CD14-positive monocyte (primary cell): ENCODE data around the gene CHADL. TPM values are rescaled to one million over a fixed set of nuclear protein-coding genes. Genes with fewer than 3 reads are reported as not detected.

Experiments used
- DNase-seq, 3 donors: peaks; one replicate each; pipeline ENCODE4 v3.0.0-alpha.2; 2011 to 2022
- H2AFZ ChIP-seq: 2 replicates; pipeline ENCODE4 v1.6.0; 2012; ENCODE audit warnings: mild to moderate bottlenecking, low read depth, low read length, inconsistent platforms; ENCODE audit not compliant: insufficient read depth, poor library complexity, severe bottlenecking
- H3K27ac ChIP-seq, 2 donors: 1 replicate in 1 of 2; 2 replicates in 1 of 2; pipeline ENCODE4 v1.5.1; 2012 to 2013; ENCODE audit warnings: low read length in 2 of 2, control low read depth in 1 of 2, inconsistent platforms in 1 of 2, low read depth in 1 of 2, mild to moderate bottlenecking in 1 of 2
- H3K27me3 ChIP-seq, 2 donors: one replicate each; pipeline versions ENCODE4 v1.6.0 to v1.6.1; 2011 to 2013; ENCODE audit warnings: low read length in 2 of 2; ENCODE audit not compliant: control insufficient read depth in 2 of 2, insufficient read depth in 2 of 2
- H3K36me3 ChIP-seq, 2 donors: replicated peaks in 1 of 2; 1 replicate in 1 of 2; 2 replicates in 1 of 2; pipeline versions ENCODE4 v1.5.1 to v1.6.1; 2012 to 2013; ENCODE audit warnings: low read length in 2 of 2, control low read depth in 1 of 2, inconsistent platforms in 1 of 2, mild to moderate bottlenecking in 1 of 2; ENCODE audit not compliant: insufficient read depth in 2 of 2, control insufficient read depth in 1 of 2
- H3K4me1 ChIP-seq, 2 donors: 1 replicate in 1 of 2; 2 replicates in 1 of 2; pipeline versions ENCODE4 v1.5.1 to v1.6.1; 2012 to 2013; ENCODE audit warnings: low read length in 2 of 2, control low read depth in 1 of 2, inconsistent platforms in 1 of 2, mild to moderate bottlenecking in 1 of 2, moderate library complexity in 1 of 2; ENCODE audit not compliant: insufficient read depth in 2 of 2, control insufficient read depth in 1 of 2
- H3K4me2 ChIP-seq: replicated peaks from 2 replicates; pipeline ENCODE3; 2012; ENCODE audit warnings: low read length, moderate library complexity, mild to moderate bottlenecking; ENCODE audit not compliant: poor library complexity, severe bottlenecking; ENCODE audit errors: extremely low read depth
- H3K4me3 ChIP-seq, 3 experiments: fragments of 200-600 bp in 1 of 3; sonication (generic) in 1 of 3; replicated peaks in 1 of 3; 1 replicate in 2 of 3; 2 replicates in 1 of 3; pipeline ENCODE4 v1.5.1; 2011 to 2013; ENCODE audit warnings: low read length in 3 of 3, mild to moderate bottlenecking in 3 of 3, control low read depth in 2 of 3, low read depth in 2 of 3, inconsistent platforms in 1 of 3, moderate library complexity in 1 of 3
- H3K79me2 ChIP-seq: 2 replicates; pipeline ENCODE4 v1.6.0; 2012; ENCODE audit warnings: mild to moderate bottlenecking, control low read depth, inconsistent platforms, low read length, moderate library complexity; ENCODE audit not compliant: insufficient read depth
- H3K9ac ChIP-seq: 2 replicates; pipeline ENCODE4 v1.6.0; 2017; ENCODE audit warnings: low read length, mild to moderate bottlenecking; ENCODE audit not compliant: insufficient read depth, poor library complexity, severe bottlenecking
- H3K9me3 ChIP-seq, 2 donors: replicated peaks in 1 of 2; 1 replicate in 1 of 2; 2 replicates in 1 of 2; pipeline versions ENCODE4 v1.5.1 to v1.6.1; 2012 to 2013; ENCODE audit warnings: low read length in 2 of 2, control low read depth in 1 of 2; ENCODE audit not compliant: control insufficient read depth in 1 of 2, insufficient read depth in 1 of 2
- H4K20me1 ChIP-seq: 2 replicates; pipeline ENCODE4 v1.6.0; 2012; ENCODE audit warnings: mild to moderate bottlenecking, low read length, control low read depth, moderate library complexity; ENCODE audit not compliant: insufficient read depth
- H3K27ac Mint-ChIP-seq, 7 donors: one replicate each; pipeline ENCODE4 v1.8.0; 2020; ENCODE audit warnings: mild to moderate bottlenecking in 7 of 7, mixed read lengths in 7 of 7, moderate library complexity in 6 of 7, inconsistent platforms in 2 of 7
- H3K27me3 Mint-ChIP-seq, 3 donors: one replicate each; pipeline ENCODE4 v1.8.0; 2021 to 2022; ENCODE audit warnings: low read depth in 3 of 3, mild to moderate bottlenecking in 3 of 3, mixed read lengths in 3 of 3, moderate library complexity in 3 of 3, inconsistent platforms in 1 of 3
- H3K36me3 Mint-ChIP-seq, 2 donors: one replicate each; pipeline ENCODE4 v1.8.0; 2020; ENCODE audit warnings: mixed read lengths in 2 of 2, inconsistent platforms in 1 of 2, mild to moderate bottlenecking in 1 of 2
- H3K4me1 Mint-ChIP-seq: one replicate; pipeline ENCODE4 v1.8.0; 2020; ENCODE audit warnings: mild to moderate bottlenecking, mixed read lengths
- H3K4me3 Mint-ChIP-seq, 2 donors: one replicate each; pipeline ENCODE4 v1.8.0; 2020; ENCODE audit warnings: mild to moderate bottlenecking in 2 of 2, mixed read lengths in 2 of 2, moderate library complexity in 1 of 2
- H3K9me3 Mint-ChIP-seq, 7 donors: one replicate each; pipeline ENCODE4 v1.8.0; 2020 to 2022; ENCODE audit warnings: mixed read lengths in 7 of 7, mild to moderate bottlenecking in 6 of 7, moderate library complexity in 6 of 7, inconsistent platforms in 2 of 7
- WGBS: methylation state at CpG from one replicate; pipeline ENCODE4 v1.1.5; 2013; ENCODE audit warnings: missing lambda C conversion rate; ENCODE audit not compliant: insufficient coverage; 5-methylcytosine and 5-hydroxymethylcytosine counted together
- intact Hi-C, 2 donors: fragments of 100-400 bp; cut with micrococcal nuclease; formaldehyde crosslinking; loops; one replicate each; pipeline versions ENCODE4 v1.15.0 to v1.15.1; 2023
- polyA plus RNA-seq, 3 donors: library from polyadenylated mRNA; depleted of rRNA in 1 of 3; unstranded in 2 of 3; stranded (reverse) in 1 of 3; fragments of 300-500 nt in 2 of 3; fragments of >200 nt in 1 of 3; fragmentation: Illumina TruSeq in 2 of 3; gene quantifications; 1 replicate in 2 of 3; 2 replicates in 1 of 3; pipeline ENCODE4 v1.2.3, GENCODE V29; 2012 to 2021
- TF ChIP-seq, protein P1 (sequence below): fragments of 200-600 bp; IDR thresholded peaks from one replicate; pipeline ENCODE4 v1.8.0; 2022; ENCODE audit warnings: antibody characterized with exemption, mild to moderate bottlenecking

CHADL gene
- polyA plus RNA-seq, 3 donors = 0.11 to 0.35 (median 0.27) TPM

DNA sequence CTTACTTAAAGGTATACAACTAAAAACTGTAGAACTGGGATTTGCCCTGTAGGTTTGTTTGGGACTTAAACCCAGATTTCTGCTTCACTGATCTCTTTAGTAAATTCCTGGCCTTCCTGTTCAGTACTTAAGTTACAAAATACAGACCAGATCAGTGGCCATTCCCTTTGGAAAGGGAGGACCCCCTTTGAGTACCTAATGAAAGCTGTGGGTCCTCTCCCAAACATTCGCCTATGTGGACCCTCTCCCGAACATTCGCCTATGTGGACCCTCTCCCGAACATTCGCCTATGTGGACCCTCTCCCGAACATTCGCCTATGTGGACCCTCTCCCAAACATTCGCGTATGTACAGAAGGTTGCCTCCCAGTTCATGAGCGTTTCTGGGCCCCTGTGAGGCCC lies 25.3 kb downstream of the CHADL start:
- 100% methylated on average over 7 of the region's 10 CpGs for WGBS
- Mint-ChIP-seq H3K9me3 (peaks cover 0 to 7% (median 5%) of the 10 kb centered on the region in 7 donors), H3K27ac (peak overlapping the region in 1 of 7 donors; percentile 37), H3K27me3 (peaks cover 0 to 4% (median 0%) of the 10 kb centered on the region in 3 donors), H3K4me3 (no peak overlapping the region), H3K4me1 (peaks cover 27% of the 10 kb centered on the region), H3K36me3 (peaks cover 48 to 73% of the 10 kb centered on the region in 2 donors)
- Histone ChIP-seq H3K36me3 (peaks cover 24 to 65% of the 10 kb centered on the region in 2 donors), H3K27me3 (no peaks in the 10 kb centered on the region), H3K9me3 (no peaks in the 10 kb centered on the region), H3K4me2 (no peak overlapping the region), H3K27ac (no peak overlapping the region), H3K4me1 (peaks cover 28% of the 10 kb centered on the region in 2 donors), H2AFZ (no peak overlapping the region), H3K9ac (no peak overlapping the region), H4K20me1 (no peaks in the 10 kb centered on the region), H3K79me2 (no peaks in the 10 kb centered on the region), H3K4me3 (no peak overlapping the region)
- TF ChIP-seq, protein P1, sequence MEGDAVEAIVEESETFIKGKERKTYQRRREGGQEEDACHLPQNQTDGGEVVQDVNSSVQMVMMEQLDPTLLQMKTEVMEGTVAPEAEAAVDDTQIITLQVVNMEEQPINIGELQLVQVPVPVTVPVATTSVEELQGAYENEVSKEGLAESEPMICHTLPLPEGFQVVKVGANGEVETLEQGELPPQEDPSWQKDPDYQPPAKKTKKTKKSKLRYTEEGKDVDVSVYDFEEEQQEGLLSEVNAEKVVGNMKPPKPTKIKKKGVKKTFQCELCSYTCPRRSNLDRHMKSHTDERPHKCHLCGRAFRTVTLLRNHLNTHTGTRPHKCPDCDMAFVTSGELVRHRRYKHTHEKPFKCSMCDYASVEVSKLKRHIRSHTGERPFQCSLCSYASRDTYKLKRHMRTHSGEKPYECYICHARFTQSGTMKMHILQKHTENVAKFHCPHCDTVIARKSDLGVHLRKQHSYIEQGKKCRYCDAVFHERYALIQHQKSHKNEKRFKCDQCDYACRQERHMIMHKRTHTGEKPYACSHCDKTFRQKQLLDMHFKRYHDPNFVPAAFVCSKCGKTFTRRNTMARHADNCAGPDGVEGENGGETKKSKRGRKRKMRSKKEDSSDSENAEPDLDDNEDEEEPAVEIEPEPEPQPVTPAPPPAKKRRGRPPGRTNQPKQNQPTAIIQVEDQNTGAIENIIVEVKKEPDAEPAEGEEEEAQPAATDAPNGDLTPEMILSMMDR = no peak
- DNase-seq = no peak
- intact Hi-C loops = no loop called here

DNA sequence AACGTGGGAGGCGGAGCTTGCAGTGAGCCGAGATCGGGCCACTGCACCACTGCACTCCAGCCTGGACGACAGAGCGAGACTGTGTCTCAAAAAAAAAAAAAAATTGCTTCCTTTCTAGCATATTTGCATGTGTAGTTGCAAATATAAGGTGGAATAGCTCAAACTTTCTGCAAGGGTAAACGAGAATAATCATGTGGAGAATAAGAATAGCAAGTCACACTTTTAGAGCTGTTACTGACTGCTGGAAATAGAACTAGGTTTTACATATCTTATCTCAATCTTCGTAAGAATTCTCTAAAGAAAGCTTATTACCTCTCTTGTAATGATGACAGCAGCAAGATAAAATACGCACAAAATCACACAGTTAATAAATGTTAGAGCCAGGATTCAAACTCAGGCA lies 34.0 kb downstream of the CHADL start:
- H3K27me3 Mint-ChIP-seq = peaks cover 0 to 2% (median 1%) of the 10 kb centered on the region in 3 donors
- no peak overlapping the region for H3K27ac Mint-ChIP-seq
- Histone ChIP-seq H3K79me2 (peaks cover 37% of the 10 kb centered on the region), H3K4me2 (no peak overlapping the region), H3K9me3 (no peaks in the 10 kb centered on the region), H3K9ac (no peak overlapping the region), H3K27ac (no peak overlapping the region), H3K4me1 (peaks cover 14 to 15% of the 10 kb centered on the region in 2 donors), H3K36me3 (peaks cover 6 to 22% of the 10 kb centered on the region in 2 donors), H4K20me1 (no peaks in the 10 kb centered on the region), H3K4me3 (no peak overlapping the region), H3K27me3 (no peaks in the 10 kb centered on the region), H2AFZ (no peak overlapping the region)
- intact Hi-C loops = loop anchor here (10.0 kb wide), 2 partner anchors 78 to 252 kb away; partner anchors contain the start of genes RANGAP1 (in 1 of the 2) and RBX1 (in 1 of the 2)
- no peak for DNase-seq
- TF ChIP-seq, protein P1 = no peak
- no peak overlapping the region for H3K4me3 Mint-ChIP-seq
- peaks cover 0 to 2% (median 0%) of the 10 kb centered on the region in 7 donors for H3K9me3 Mint-ChIP-seq
- WGBS = 100% methylated on average over 2 of the region's 9 CpGs
- peaks cover 19 to 36% of the 10 kb centered on the region in 2 donors for H3K36me3 Mint-ChIP-seq
- H3K4me1 Mint-ChIP-seq = peaks cover 15% of the 10 kb centered on the region
